GM23248 (cell line): ENCODE data around the gene SLC2A3.
"Not testable (repeated sequence)": the region's sequence is repeated elsewhere in the genome, so short reads cannot be mapped to it uniquely, and the experiment has no call there.

Experiments
- EZH2 ChIP-seq: fragments of 200-600 bp; sonication (generic); IDR thresholded peaks from 2 replicates; pipeline ENCODE4 v1.6.1; 2018; ENCODE audit warnings: antibody characterized with exemption, mild to moderate bottlenecking; ENCODE audit not compliant: insufficient read depth, poor library complexity, severe bottlenecking
- EZH2phosphoT487 ChIP-seq: fragments of 200-600 bp; sonication (generic); IDR thresholded peaks from 2 replicates; pipeline ENCODE4 v1.6.1; 2018; ENCODE audit warnings: antibody characterized with exemption, moderate library complexity, mild to moderate bottlenecking, low read depth; ENCODE audit not compliant: insufficient read depth

GRCh38 chr12:7902416-7902815 is 33.6 kb downstream of the SLC2A3 start:
- not testable (repeated sequence) for TF ChIP-seq EZH2, EZH2phosphoT487
